Progenitor cell of endocrine pancreas (in vitro differentiated cells): ENCODE results near the gene KRT6C. TPM values are rescaled to one million over a fixed set of nuclear protein-coding genes. Genes with fewer than 3 reads are reported as not detected.

ENCODE experiments used
- DNase-seq: peaks from one replicate; pipeline ENCODE4 v3.0.0; 2021; ENCODE audit warnings: low spot score; ENCODE audit not compliant: unreplicated experiment
- H3K27ac Mint-ChIP-seq: 2 replicates; pipeline ENCODE4 v1.8.0; 2021; ENCODE audit warnings: mild to moderate bottlenecking, moderate library complexity, mixed read lengths
- H3K27me3 Mint-ChIP-seq: 2 replicates; pipeline ENCODE4 v1.8.0; 2021; ENCODE audit warnings: mixed read lengths
- H3K36me3 Mint-ChIP-seq: 2 replicates; pipeline ENCODE4 v1.8.0; 2022; ENCODE audit warnings: mixed read lengths; ENCODE audit not compliant: insufficient read depth
- H3K4me1 Mint-ChIP-seq: 2 replicates; pipeline ENCODE4 v1.8.0; 2021; ENCODE audit warnings: low read depth, mixed read lengths
- H3K4me3 Mint-ChIP-seq: 2 replicates; pipeline ENCODE4 v1.8.0; 2021; ENCODE audit warnings: low read depth, mild to moderate bottlenecking, moderate library complexity, mixed read lengths
- H3K9me3 Mint-ChIP-seq: 2 replicates; pipeline ENCODE4 v1.8.0; 2021; ENCODE audit warnings: low read depth, mixed read lengths
- CTCF ChIP-seq: fragments of 200-600 bp; sonication (generic); IDR thresholded peaks from one replicate; pipeline ENCODE4 v1.5.0; 2021; ENCODE audit warnings: antibody characterized with exemption, mild to moderate bottlenecking; ENCODE audit not compliant: unreplicated experiment
- total RNA-seq: library from RNA; stranded (reverse); gene quantifications from 2 replicates; pipeline ENCODE4 v1.2.1, GENCODE V29; 2021

KRT6C gene
- total RNA-seq, 1 donor from 2014 or later = not detected

DNA sequence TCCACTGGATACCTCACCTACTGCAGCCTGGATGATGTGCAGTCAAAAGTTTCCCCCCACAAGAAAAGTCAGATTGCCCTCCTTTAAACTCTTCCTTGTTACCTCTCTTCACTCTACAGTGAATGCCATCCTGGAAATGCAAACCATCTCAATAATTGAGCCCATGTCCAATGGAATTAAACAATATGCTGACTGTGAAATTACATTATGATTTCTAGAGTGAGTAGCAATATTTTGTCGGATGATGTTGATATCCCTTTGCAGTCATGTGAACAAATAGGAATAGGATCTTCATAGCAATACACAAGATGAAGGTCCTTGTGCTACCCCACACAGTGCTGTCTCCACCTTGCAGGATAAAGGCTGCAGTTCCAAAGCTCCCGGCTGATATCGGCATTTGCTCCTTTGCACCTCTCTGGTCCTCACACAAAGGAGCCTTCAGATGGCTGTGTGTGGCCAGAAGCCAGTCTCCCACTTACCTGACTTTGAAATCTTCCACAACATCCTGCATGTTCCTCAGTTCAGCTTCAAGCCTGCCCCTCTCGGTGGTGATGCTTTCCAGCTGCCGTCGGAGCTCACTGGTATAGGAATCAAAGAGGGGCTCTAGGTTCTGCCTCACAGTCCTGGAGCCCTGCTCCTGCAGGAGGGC lies 40.9 kb downstream of the KRT6C start:
- Mint-ChIP-seq H3K9me3 (no peaks in the 10 kb centered on the region), H3K36me3 (no peaks in the 10 kb centered on the region), H3K27ac (no peak overlapping the region), H3K27me3 (peaks cover 44% of the 10 kb centered on the region), H3K4me3 (no peak overlapping the region), H3K4me1 (peaks cover 14% of the 10 kb centered on the region)
- TF ChIP-seq CTCF = no peak
- DNase-seq = no peak

- H3K4me3 Mint-ChIP-seq = no peak overlapping the region
- H3K4me1 Mint-ChIP-seq = peaks cover 3% of the 10 kb centered on the region
- H3K27ac Mint-ChIP-seq = no peak overlapping the region
- no peaks in the 10 kb centered on the region for H3K9me3 Mint-ChIP-seq
- TF ChIP-seq CTCF = no peak
- H3K36me3 Mint-ChIP-seq = no peaks in the 10 kb centered on the region
- no peak for DNase-seq
- peaks cover 54% of the 10 kb centered on the region for H3K27me3 Mint-ChIP-seq
These were observed 45.5 kb downstream of the KRT6C start for GRCh38 chr12:52428121-52428520.

- no peaks in the 10 kb centered on the region for H3K36me3 Mint-ChIP-seq
- peaks cover 53% of the 10 kb centered on the region for H3K27me3 Mint-ChIP-seq
- no peak overlapping the region for H3K4me3 Mint-ChIP-seq
- no peak overlapping the region for H3K27ac Mint-ChIP-seq
- no peak for TF ChIP-seq CTCF
- H3K9me3 Mint-ChIP-seq = no peaks in the 10 kb centered on the region
- DNase-seq = no peak
- H3K4me1 Mint-ChIP-seq = peaks cover 3% of the 10 kb centered on the region
These were observed 46.5 kb downstream of the KRT6C start for GRCh38 chr12:52427083-52427482.

GRCh38 chr12:52426034-52426433 lies 47.6 kb downstream of the KRT6C start:
- H3K9me3 Mint-ChIP-seq = no peaks in the 10 kb centered on the region
- no peak for TF ChIP-seq CTCF
- no peak overlapping the region for H3K27ac Mint-ChIP-seq
- H3K36me3 Mint-ChIP-seq = no peaks in the 10 kb centered on the region
- H3K27me3 Mint-ChIP-seq = peaks cover 51% of the 10 kb centered on the region
- H3K4me3 Mint-ChIP-seq = no peak overlapping the region
- DNase-seq = no peak
- peaks cover 3% of the 10 kb centered on the region for H3K4me1 Mint-ChIP-seq

- peaks cover 46% of the 10 kb centered on the region for H3K27me3 Mint-ChIP-seq
- no peaks in the 10 kb centered on the region for H3K9me3 Mint-ChIP-seq
- H3K36me3 Mint-ChIP-seq = no peaks in the 10 kb centered on the region
- H3K27ac Mint-ChIP-seq = no peak overlapping the region
- no peak for TF ChIP-seq CTCF
- H3K4me1 Mint-ChIP-seq = peaks cover 3% of the 10 kb centered on the region
- H3K4me3 Mint-ChIP-seq = no peak overlapping the region
- DNase-seq = no peak
These were observed 48.1 kb downstream of the KRT6C start for GRCh38 chr12:52425466-52425865.
